Measurements from ENCODE around the gene TMEM213.

Gene TMEM213

GRCh38 chr7:138816650-138817049, 18.9 kb downstream of the TMEM213 start:
- TF ChIP-seq GATA2 (IDR thresholded peaks at IDR 0.05; ENCODE audit: low read depth, low read length) (no peak), GATA3 (IDR thresholded peaks at IDR 0.05; ENCODE audit: low read depth, low read length) (no peak)

DNA sequence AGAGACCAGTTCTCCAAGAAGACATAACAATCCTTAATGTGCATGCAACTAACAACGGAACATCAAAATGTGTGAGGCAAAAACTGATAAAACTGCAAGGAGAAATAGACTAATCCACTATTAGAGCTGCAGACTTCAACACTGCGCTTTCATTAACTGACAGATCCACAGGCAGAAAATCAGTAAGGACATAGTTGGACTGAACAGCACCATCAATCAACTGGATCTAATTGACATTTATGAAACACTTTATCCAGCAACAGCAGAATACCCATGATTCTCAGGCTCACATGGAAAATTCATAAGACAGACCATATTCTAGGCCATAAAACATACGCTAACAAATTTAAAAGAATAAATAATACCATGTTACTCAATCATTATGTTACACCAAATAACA, 21.8 kb downstream of the TMEM213 start:
- TF ChIP-seq GATA2 (IDR thresholded peaks at IDR 0.05; ENCODE audit: low read depth, low read length), result no peak
- TF ChIP-seq GATA3 (IDR thresholded peaks at IDR 0.05; ENCODE audit: low read depth, low read length), result no peak

- no peak for TF ChIP-seq GATA2 (IDR thresholded peaks at IDR 0.05; ENCODE audit: low read depth, low read length)
- no peak for TF ChIP-seq GATA3 (IDR thresholded peaks at IDR 0.05; ENCODE audit: low read depth, low read length)
These were observed 24.1 kb downstream of the TMEM213 start for GRCh38 chr7:138821912-138822311.

GRCh38 chr7:138822867-138823535, 25.2 kb downstream of the TMEM213 start:
- TF ChIP-seq GATA2 (IDR thresholded peaks at IDR 0.05; ENCODE audit: low read depth, low read length) (no peak), GATA3 (IDR thresholded peaks at IDR 0.05; ENCODE audit: low read depth, low read length) (no peak)

DNA sequence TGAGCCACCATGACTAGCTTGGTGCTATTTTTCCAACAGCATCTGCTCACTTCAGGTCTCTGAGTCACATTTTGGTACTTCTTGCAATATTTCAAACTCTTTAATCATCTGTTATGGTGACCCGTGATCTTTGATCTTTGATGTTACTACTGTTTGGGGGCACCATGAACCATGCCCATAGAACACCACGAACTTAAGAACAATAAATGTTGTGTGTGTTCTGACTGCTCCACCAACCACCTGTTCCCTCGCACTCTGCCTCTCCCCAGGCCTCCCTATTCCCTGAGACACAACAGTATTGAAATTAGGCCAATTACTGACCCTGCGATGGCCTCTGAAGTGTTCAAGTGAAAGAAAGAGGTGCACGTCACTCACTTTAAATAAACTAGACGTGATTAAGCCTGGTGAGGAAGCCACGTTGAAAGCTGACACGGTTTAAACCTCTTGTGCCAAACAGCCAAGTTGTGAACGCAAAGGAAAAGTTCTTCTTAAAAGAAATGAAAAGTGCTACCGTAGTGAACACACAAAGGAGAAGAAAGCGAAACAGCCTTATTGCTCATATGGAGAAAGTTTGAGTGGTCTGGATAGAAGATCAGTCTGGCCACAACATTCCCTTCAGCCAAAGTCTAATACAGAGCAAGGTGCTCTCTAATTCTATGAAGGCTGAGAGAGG, 27.4 kb downstream of the TMEM213 start:
- TF ChIP-seq GATA3 (IDR thresholded peaks at IDR 0.05; ENCODE audit: low read depth, low read length), result no peak
- no peak for TF ChIP-seq GATA2 (IDR thresholded peaks at IDR 0.05; ENCODE audit: low read depth, low read length)

GRCh38 chr7:138828302-138828701, 30.5 kb downstream of the TMEM213 start:
- TF ChIP-seq GATA3 (IDR thresholded peaks at IDR 0.05; ENCODE audit: low read depth, low read length) (no peak), GATA2 (IDR thresholded peaks at IDR 0.05; ENCODE audit: low read depth, low read length) (no peak)

DNA sequence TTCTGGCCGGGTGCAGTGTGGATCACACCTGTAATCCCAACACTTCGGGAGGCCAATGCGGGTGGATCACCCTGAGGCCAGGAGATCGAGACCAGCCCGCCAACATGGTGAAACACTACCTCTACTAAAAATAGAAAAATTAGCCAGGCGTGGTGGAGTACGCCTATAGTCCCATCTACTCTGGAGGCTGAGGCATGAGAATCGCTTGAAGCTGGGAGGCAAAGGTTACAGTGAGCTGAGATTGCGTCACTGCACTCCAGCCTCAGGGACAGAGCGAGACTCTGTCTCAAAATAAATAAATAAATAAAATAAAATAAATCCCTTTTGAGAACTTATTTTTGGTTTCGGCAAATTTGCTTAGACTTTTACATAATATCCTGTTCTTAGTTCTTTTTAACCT, 31.5 kb downstream of the TMEM213 start:
- no peak for TF ChIP-seq GATA2 (IDR thresholded peaks at IDR 0.05; ENCODE audit: low read depth, low read length)
- TF ChIP-seq GATA3 (IDR thresholded peaks at IDR 0.05; ENCODE audit: low read depth, low read length), result no peak

DNA sequence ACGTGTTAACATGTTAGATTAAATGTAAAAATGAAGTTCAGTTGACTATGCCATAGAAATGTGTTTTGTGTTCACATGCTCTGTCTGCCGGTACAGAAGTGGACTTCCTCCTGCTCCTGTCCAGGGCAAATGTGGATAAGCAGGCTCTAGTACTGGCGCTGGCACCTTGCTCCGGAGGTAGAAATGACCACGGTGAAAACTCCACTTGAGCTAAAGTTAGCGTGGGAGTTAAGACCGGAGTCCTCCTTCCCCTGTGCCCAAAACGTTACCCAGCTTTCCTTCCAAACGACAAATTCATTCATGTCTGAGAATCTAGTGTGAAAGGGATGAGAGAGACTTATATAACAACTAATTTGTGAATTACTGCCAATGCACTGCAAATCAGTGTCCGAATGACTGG, 35.2 kb downstream of the TMEM213 start:
- TF ChIP-seq GATA2 (IDR thresholded peaks at IDR 0.05; ENCODE audit: low read depth, low read length) (no peak), GATA3 (IDR thresholded peaks at IDR 0.05; ENCODE audit: low read depth, low read length) (no peak)

GRCh38 chr7:138833596-138833995, 35.8 kb downstream of the TMEM213 start:
- no peak for TF ChIP-seq GATA2 (IDR thresholded peaks at IDR 0.05; ENCODE audit: low read depth, low read length)
- TF ChIP-seq GATA3 (IDR thresholded peaks at IDR 0.05; ENCODE audit: low read depth, low read length), result no peak

- TF ChIP-seq GATA2 (IDR thresholded peaks at IDR 0.05; ENCODE audit: low read depth, low read length) (no peak), GATA3 (IDR thresholded peaks at IDR 0.05; ENCODE audit: low read depth, low read length) (no peak)
These were observed 36.8 kb downstream of the TMEM213 start for GRCh38 chr7:138834583-138834982.

GRCh38 chr7:138835087-138835486, 37.3 kb downstream of the TMEM213 start:
- TF ChIP-seq GATA2 (IDR thresholded peaks at IDR 0.05; ENCODE audit: low read depth, low read length), result no peak
- TF ChIP-seq GATA3 (IDR thresholded peaks at IDR 0.05; ENCODE audit: low read depth, low read length), result no peak

GRCh38 chr7:138837627-138838026, 39.8 kb downstream of the TMEM213 start:
- no peak for TF ChIP-seq GATA2 (IDR thresholded peaks at IDR 0.05; ENCODE audit: low read depth, low read length)
- TF ChIP-seq GATA3 (IDR thresholded peaks at IDR 0.05; ENCODE audit: low read depth, low read length), result no peak

- TF ChIP-seq GATA3 (IDR thresholded peaks at IDR 0.05; ENCODE audit: low read depth, low read length) (no peak), GATA2 (IDR thresholded peaks at IDR 0.05; ENCODE audit: low read depth, low read length) (no peak)
These were observed 40.4 kb downstream of the TMEM213 start for GRCh38 chr7:138838166-138838565.

GRCh38 chr7:138842111-138842510, 44.3 kb downstream of the TMEM213 start:
- TF ChIP-seq GATA3 (IDR thresholded peaks at IDR 0.05; ENCODE audit: low read depth, low read length) (no peak), GATA2 (IDR thresholded peaks at IDR 0.05; ENCODE audit: low read depth, low read length) (no peak)

Data from SH-SY5Y (cell line).